Left forelimb (tissue), 1 donor: Measurements from ENCODE around the gene USP2.

Experiments
- DNase-seq: peaks from one replicate; pipeline ENCODE4 v3.0.0-alpha.2; 2018; ENCODE audit warnings: low spot score

The USP2 gene

DNA sequence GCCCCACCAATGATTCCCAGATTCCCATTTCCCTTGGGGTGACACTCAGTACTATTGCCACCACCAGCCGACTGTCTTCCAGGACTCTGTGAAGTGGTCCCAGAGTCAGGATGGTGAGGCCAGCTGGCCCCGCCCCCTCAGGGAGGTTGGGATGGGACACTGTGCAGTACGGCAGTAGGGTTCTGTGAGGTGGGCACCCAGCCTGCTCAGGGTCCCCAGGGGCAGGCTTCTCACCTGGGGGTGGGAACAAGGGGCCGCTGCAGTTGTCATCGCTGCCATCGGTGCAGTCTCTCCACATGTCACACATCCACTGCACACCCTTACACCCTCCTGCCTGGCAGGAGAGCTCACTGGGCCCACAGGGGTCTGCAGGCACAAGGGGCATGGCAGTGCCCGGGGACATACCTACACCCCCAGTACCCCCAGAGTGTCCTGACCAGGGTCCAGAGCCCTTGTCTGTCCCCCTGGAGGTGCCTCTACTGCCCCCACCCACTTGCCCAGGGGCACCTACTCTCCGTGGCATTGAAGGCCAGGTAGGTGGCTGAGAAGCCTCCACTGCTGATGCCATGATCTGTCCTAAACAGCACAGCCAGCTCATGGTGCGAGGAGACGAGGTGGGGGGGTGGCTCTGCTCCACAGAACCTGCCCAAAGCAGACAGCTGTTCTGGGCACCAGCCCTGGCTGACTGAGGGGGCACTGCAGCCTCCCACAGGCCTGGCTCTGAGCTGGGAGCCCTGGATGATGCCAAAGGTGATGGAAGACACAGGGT, 38.9 kb downstream of the USP2 start:
- no peak for DNase-seq

DNA sequence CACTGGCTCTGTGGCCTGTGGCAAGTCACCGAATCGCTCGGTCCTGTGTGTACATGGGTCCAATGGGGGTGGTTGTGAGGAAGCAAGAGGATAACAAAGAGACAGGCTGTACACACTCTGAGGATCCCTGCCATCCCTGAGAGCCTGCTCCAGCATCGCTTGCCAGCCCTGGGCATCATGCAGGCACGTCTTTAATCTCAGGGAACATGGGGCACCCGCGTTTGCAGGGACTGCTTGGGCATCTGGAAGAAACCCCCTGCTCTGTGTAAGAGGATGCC, 39.5 kb downstream of the USP2 start:
- DNase-seq, result no peak

DNA sequence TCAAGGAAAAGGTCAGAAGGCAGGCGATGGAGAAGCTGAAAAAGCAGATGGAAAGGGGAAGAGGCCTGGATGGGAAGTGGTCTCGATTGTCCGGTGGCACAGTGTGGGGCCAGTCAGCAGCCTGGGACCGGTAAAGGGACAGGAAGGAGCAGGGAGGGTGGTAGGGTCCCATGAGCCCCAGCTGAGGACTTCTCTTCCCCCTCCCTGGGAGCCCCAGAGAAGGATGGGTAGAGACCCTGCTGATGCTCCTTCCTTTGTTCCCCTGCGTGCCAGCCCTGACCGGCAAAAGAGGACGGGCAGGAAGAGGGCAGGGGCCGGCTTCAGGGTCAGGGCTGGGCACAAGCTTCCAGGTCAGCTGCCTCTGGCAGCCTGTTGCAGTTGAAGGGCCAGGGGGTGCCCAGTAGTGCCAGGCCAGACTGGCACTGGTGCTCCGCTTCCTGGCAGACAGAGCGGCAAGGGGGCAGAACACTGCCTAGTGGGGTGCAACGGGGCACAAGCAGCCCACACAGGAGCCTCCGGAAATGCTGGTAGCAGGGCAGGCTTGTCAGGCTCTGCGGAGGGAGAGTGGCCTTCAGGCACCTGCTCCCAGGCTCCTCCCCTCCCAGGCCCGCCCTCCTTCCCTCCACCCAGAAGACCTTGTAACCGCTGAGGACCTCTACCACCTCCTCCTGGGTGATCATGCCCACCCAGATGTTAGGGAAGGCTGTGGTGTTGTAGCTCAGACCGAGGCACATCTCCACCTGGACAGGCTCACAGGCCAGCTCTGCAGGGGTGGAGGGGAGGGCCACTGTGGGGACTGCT, 40.1 kb downstream of the USP2 start:
- DNase-seq, result no peak

DNA sequence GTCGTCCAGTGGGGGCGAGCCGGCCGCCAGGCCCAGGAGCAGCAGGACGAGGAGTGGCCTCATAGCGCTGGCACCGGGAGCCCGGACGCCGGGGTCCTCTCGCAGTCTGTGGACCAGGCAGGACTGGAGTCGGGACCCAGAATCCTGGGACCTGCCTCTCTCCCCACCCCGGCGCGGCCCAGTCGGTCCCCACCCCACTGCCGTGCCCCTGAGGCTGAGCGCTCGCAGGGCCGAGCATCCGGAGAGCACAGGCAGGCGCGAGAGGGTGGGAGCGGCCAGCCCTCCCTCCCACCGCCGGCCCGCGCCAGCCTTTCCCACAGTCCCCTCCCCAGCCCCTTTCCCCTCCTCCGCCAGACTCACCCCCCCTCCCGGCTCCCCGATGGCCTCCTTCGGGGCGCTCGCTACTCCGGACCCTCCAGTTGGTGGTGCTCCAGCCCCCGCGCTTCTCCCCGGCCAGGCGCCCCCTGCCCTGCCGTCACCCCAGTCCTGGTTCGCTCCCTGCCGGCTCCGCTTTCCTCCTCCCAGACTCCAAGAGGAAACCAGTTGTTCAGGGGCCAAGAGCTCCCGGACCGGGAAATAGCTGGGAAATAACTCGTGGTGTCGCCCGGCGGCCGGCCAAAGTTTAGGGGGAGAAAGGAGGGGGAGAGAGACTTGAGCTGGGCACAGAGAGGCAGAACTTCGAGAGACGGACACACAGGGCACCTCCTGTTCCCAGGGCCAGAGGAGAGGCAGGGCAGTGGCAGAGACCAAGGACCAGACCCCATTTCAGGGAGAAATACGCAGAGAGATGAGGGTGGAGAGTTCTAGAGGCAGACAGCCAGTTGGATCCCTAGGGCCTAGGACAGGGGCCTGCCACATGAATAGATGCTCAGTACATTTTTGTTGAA, 40.9 kb downstream of the USP2 start, which contains the start of gene C1QTNF5:
Gene C1QTNF5, minus strand, starts transcription at position 549 of the 887 bp plus-strand sequence. Its CDS starts 486 bp downstream, at position 63.
- peak; percentile 92 for DNase-seq

DNA sequence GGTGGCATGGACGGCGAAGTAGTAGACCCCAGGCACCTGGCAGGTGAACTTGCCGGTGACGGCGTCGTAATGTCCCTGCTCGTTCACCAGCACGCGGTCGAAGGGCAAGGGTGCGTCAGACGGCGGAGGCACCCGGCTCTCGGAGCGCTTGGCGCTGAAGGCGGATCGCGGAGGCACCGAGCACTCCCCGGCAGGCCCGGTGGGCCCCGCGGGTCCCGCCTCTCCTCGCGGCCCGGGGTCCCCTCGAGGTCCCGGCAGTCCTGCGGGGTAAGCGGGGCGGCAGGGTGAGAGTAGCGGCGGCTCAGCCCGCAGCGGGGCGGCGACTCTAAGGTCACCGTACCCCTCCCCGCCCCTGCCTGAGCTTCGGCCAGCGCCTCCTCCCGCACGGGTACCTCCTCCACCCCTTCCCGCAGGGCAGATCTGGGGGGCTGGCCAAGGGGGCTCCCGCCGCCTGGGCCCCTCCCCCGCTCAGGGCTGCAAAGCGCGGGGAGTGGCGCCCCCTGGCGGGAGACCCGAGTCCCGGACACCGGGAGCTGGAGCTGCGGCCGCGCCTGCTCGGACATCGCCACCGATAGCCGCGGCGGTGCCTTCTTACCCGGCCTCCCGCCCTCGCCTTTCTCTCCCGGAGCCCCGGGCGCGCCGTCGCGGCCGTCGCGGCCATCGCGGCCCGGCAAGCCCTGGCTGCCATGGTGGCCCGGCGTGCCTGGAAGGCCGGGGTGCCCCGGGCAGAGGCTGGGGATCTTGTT, 41.7 kb downstream of the USP2 start:
- peak; percentile 85 for DNase-seq

DNA sequence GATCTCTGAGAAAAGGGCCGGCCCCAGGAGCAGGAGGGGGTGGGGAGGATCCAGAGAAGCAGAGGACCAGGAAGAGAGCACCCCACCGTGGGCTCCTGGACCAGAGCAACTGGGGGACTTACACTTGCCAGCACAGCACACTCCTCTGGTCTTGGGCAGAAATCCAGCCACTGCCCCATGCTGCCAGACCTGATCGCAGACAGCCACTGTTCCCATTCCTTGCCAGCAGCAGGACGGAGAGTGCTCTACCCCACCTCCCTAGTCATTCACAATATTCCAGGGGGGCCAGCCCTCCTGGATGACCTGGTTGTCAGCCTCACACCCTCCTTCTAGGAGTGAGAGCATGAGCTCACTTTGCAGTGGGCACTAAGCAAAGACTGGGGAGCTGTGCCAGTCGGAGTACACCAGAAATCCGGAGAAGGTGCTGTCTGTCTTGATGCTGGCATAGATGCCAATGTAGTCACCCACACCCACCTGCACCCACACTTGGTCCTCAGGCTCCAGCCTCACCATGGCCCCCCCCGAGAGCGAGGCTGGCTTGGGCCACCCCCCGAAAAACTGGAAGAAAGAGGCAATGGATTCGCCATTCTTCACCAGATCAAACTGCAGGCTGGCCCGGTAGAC, 42.4 kb downstream of the USP2 start:
- peak; percentile 65 for DNase-seq

DNA sequence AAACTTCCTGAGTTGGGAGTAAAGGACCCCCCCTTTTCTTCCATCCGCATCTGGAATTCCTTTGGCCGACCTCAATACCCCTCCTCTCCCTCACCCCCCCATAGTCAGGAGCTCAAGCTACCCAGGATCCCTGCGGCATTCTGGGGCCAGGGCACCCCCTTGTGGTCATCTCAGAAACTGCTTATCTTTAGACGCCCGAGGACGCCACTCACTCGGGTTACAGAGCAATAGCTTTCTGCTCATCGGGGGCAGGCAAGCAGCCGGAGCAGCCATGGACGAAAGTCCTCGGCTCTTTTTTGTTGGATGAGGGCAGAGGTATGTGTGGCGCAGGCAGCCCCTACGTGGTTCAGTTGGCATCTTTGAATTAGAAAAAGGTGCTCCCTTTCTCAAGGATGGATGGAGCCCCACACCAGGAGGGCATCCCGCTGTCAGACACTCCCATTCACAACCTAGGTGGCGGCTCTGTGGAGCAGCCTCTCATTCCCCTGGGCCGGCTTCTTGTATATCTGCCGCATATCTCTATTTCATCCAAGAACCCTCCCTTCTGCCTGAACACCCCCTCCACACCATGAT, 43.1 kb downstream of the USP2 start:
- peak; percentile 83 for DNase-seq

DNA sequence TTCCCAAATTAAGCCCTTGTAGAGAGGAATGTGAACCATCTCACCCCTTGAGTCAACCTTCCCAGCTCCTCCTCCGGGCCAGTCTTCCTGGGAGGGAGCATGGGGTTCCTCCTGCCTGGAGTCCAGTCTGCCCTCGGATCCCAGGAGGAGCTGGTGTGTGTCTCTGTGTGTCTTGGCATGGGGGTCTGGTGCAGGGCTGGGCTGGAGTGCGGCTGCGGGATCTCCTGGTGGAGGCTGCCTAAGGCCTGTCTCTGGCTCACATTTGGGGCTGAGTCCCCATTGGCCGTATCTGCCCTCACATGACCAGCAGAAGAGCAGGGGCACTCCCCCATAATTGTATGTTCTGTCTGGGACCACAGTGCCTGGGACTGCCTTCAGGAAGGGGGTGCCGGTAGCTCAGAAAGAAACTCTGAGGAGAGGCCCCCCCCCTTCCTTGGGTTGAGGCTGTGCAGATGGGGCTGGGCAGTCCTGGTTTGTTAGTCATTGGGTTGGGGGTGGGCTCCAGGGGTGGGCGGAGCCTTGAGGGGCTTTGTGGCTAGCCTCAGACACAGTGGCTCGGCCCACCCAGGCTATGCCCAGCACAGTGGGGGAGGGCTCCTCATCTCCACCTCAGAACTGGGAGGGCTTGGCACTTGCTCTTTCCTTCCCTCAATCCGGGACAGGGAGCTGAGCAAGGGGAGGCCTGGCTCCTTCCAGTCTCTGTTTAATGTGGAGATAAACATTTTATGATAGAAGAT, 43.7 kb downstream of the USP2 start:
- peak; percentile 72 for DNase-seq

DNA sequence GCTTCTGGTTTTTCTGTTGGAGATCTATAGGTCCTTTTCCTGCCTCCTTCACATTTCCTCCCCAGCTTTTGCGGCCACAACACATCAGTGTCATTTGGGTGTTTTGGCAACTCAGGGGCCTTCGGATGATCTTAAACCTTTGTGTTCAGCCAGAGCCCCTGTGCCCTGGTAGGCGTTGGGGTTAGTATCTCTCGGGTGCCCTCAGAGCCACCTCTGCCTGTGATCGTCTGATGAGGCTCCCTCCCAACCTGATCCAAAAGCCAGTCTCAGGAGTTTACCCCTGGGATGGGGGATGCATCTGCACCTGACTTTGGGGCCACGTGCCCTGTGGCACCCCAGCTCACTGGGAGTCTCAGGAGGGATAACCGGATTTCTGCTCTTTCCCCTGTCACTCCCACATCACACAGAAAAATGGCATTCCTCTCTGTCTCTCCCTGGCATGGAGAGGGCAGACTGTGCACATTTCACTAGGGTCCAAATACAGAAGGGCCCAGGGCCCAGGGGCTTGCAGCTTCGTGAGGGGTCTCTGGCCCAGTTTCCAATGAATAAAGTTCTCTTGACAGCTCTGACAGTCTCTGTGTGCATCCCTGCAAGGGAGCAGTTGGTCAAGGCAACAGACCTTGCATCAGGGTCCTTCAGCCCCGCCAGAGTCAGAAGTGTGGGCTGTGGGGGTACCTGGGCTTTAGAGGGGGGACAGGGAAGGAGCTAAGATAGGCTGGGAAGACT, 44.6 kb downstream of the USP2 start:
- no peak for DNase-seq

DNA sequence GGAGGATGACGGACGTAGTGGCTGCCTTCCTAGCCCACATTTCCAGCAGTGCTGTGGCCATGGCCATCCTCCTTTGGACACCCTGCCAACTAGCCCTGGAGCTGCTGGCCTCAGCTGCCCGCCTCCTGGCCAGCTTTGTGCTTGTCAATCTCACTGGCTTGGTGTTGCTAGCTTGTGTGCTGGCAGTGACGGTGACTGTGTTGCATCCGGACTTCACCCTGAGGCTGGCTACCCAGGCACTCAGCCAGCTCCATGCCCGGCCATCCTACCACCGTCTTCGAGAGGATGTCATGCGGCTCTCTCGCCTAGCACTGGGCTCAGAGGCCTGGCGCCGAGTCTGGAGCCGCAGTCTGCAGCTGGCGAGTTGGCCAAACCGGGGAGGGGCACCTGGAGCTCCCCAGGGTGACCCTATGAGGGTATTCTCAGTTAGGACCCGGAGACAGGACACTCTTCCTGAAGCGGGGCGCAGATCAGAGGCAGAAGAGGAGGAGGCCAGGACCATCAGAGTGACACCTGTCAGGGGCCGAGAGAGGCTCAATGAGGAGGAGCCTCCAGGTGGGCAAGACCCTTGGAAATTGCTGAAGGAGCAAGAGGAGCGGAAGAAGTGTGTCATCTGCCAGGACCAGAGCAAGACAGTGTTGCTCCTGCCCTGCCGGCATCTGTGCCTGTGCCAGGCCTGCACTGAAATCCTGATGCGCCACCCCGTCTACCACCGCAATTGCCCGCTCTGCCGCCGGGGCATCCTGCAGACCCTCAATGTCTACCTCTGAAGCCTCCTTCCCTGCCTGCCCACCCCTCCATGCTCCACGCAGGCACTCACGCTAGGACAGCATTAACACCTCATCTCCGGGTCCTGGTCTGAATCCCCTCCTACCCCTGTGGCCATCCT, 45.6 kb downstream of the USP2 start:
- DNase-seq, result no peak

DNA sequence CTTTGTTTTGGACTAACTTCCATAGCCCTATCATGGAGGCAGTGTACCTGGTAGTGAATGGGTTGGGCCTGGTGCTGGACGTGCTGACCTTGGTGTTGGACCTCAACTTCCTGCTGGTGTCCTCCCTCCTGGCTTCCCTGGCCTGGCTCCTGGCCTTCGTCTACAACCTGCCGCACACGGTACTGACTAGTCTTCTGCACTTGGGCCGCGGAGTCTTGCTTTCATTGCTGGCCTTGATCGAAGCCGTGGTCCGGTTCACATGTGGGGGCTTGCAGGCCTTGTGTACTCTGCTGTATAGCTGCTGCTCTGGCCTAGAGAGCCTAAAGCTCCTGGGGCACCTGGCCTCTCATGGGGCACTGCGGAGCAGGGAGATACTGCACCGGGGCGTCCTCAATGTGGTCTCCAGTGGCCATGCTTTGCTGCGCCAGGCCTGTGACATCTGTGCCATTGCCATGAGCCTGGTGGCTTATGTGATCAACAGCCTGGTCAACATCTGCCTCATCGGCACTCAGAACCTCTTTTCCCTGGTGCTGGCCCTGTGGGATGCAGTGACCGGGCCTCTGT, 46.3 kb downstream of the USP2 start:
- DNase-seq, result no peak

DNA sequence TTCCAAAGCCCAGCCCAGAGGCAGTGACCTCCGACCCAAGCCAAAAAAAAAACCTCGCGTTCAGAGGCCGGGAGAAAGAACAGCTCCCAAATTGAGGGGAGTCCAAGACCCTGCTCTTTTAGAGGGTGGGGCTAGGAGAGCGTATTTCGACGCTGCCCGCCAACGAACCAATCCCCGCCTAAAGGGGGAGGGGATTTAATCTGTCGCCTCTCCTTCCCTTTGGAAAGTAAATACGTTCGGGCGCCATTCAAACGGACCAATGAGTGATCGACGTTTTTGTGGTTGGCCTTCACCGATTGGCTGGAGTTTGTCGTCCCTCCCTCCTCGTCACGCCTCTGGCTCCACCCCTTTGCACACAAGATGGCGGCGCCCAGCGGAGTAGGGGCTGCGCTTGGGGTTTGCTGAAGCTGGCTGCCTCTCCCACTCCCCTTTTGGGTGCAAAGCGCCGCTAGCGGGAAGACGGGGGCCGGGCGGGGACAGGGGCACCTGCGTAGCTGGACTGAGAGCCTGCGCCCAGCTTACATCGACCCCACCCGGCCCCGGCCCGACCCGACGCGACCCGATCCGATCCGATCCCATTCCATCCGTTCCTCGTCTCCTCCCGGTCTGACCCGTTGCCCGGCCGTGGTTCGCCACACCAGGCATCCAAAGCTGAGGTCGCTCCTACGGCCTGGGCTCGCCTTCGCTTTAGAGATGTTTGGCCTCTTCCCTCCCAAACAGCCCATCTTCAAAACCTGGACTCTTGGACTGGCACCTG, 47.1 kb downstream of the USP2 start, which contains the start of gene RNF26:
Gene RNF26, plus strand, starts transcription at position 354 of the 757 bp plus-strand sequence. CDS start 596 bp downstream, outside the sequence.
- peak; percentile 94 for DNase-seq

DNA sequence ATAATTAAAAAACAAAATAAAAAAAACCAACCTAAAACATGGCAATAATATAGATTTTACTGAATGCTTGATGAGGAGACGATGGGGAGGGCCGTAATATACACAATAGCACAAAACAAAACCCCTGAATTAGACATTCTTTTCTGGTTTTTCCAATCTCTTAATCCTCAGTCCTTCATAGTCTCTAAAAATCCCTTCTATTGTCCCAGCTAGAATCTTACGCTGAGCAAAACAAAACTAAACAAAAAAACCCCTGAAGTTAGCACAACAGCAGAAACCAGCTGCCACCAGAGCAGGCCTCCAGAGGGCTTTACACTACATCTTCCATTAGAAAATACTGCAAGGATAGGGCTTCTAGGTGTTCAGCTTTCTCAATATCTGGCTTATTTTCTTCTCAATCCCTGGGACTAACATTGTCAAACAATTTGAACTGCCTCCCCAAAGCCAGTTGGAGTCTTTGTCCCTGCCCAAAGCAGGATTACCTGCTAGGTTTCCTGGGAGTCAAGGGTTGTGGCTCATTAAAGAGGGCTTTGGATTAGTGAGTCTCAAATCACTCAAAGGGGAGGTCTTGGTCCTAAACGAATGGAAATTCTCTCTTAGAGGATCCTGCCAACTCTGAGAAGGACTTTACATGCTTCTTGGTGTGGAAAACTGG, 49.3 kb downstream of the USP2 start:
- DNase-seq, result no peak

DNA sequence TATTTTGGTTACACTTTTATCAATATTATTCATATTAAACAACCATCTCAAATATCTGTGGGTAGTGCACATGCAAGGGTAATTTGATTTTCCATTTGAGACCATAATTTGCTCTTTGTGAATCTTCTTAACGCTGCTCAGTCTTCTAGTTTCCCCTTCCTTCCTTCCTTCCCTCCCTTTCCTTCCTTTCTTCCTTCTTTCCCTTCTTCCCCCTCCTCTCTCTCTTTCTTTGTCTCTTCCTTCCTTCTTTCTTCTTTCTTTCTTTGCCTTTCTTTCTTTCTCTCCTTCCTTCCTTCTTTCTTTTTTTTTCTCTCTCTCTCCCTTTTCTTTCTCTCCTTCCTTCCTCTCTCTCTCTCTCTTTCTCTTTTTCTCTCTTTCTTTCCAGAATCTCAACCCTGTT, 51.3 kb downstream of the USP2 start:
- no peak for DNase-seq

DNA sequence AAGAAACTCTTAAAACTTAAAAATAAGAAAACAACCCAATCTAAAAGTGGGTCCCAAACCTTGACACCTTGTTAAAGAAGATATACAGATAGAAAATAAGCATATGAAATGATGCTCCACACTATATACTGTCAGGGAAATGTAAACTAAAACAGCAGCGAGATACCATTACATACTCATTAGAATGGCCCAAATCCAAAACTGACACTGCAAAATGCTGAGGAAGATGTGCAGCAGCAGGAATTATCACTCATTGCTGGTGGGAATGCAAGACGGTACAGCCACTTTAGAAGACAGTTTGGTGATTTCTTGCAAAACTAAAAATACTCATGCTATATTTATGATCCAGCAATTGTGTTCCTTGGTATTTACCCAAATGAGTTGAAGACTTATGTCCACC, 52.2 kb downstream of the USP2 start:
- no peak for DNase-seq

DNA sequence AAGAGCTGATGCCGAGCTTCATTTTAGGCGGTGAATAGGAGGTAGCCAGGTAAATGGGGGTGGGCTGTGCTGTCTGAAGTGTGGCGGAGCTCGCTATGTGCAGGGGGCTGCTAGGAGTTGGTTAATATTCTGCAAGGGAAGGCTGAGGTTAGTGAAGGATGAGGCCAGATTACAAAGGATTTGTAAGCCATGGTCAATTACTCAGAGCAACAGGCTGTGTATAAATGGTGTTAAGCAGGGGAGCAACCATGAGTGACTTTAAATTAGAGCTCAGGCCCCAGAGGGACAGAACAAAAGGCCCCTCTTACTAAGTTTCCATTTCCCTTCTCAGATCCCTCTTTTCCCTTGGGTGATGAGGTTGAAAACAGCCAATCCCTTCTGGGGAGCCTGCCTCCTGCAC, 57.3 kb downstream of the USP2 start:
- DNase-seq, result no peak

DNA sequence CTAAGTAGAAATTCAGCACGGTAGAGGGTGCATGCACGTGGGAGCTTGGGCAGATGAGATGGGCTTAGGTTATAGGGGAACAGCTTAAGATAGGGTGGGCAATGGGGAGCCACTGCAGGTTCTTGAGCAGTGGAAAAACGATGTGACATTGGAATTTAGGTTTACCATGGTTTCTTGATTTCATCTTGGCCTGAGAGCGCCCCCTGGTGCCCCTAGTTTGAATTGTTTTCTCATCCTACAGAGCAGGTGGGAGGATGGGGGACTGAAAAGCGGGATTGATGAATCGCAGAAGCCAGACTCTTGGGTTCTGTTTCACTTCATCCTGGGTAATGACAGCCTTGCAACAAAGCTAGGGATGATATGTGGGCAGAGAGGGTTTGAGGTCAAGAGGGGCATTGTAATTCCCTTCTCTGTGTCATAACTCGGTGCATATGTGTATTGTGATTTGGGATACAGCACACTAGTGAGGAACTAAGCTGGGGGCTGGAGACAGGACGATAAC, 57.9 kb downstream of the USP2 start:
- peak; percentile 81 for DNase-seq
